GM18511 (cell line): ENCODE results near the gene GCDH.
"Not testable (repeated sequence)": the region's sequence is repeated elsewhere in the genome, so short reads cannot be mapped to it uniquely, and the experiment has no call there.

Experiments
- ATAC-seq: cut with Tn5 transposase; IDR thresholded peaks from one replicate; pipeline ENCODE4 v1.9.1; 2021; ENCODE audit warnings: mild to moderate bottlenecking, moderate library complexity; ENCODE audit not compliant: unreplicated experiment

The GCDH gene

DNA sequence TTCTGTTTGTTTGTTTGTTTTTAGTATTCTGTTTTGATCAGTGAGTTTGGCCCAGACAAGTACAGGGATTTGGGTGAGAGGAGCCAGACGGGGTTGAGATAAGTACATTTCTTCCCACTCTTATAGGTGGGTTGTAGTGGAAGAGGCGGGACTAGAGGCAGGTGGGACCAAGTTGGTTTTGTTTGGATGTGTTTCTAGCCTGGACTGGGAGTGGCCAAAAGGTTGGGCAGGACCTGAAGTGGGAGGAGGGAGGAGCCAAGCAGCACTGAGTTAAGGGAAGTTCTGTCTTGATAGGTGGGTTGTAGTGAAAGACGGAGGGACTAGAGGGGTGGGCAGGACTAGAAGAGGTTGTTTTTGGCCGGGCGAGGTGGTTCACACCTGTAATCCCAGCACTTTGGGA, 18.7 kb upstream of the GCDH start:
- no peak for ATAC-seq

DNA sequence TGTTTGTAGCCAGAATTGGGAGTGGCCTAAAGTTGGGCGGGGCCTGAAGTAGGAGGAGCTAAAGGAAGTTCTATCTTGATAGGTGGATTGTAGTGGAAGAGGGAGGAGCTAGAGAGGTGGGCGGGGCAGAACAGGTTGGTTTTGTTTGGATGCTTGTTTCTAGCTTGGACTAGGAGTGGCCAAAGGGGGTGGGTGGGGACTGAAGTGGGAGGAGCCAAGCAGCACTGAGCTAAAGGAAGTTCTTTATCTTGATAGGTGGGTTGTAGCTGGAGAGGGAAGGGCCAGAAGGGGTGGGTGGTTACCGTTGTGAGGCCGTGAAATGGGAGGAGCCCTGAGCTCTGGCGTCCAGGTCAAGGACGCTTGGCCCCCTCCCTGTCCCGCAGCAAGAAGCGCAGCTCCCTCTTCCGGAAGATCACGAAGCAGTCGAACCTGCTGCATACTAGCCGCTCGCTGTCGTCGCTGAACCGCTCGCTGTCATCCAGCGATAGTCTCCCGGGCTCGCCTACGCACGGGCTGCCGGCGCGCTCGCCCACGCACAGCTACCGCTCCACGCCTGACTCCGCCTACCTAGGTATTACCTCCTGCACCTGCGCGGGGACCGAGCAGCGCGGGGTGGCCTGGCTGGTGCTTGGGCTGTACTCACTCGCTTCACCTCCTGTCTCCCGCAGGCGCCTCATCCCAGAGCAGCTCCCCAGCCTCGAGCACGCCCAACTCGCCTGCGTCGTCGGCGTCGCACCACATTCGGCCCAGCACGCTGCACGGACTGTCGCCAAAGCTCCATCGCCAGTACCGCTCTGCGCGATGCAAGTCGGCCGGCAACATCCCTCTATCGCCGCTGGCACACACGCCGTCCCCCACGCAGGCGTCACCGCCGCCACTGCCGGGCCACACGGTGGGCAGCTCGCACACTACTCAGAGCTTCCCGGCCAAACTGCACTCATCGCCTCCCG, 17.7 kb upstream of the GCDH start:
- ATAC-seq, result no peak

DNA sequence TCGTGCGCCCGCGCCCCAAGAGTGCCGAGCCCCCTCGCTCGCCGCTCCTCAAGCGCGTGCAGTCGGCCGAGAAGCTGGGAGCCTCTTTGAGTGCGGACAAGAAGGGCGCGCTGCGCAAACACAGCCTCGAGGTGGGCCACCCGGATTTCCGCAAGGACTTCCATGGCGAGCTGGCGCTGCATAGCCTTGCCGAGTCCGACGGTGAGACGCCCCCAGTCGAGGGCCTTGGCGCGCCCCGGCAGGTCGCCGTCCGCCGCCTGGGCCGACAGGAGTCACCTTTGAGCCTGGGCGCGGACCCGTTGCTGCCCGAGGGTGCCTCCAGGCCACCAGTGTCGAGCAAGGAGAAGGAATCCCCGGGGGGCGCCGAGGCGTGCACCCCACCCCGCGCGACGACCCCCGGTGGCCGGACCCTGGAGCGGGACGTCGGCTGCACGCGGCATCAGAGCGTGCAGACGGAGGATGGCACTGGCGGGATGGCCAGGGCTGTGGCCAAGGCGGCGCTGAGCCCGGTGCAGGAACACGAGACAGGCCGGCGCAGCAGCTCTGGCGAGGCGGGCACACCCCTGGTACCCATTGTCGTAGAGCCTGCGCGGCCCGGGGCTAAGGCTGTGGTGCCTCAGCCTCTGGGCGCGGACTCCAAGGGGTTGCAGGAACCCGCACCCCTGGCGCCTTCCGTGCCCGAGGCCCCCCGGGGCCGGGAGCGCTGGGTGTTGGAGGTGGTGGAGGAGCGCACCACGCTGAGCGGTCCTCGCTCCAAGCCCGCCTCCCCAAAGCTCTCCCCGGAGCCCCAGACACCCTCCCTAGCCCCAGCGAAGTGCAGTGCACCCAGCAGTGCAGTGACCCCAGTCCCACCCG, 16.8 kb upstream of the GCDH start:
- ATAC-seq, result no peak

DNA sequence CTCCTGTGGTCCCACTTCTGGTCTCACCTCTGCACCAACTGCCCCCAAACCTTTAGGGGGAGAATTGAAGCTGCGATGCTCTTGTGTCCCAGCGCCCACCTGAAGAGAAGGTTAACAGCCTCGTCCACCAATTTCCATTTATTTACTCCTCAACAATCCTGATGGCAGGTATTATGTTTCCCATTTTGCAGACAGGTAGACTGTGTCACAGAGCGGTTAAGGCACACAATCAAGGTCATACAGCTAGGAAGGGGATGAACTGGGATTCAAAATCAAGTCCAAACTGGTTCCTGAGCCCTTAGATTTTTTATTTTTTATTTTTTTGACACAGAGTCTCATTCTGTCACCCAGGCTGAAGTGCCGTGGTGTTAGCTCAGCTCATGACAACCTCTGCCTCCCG, 15.9 kb upstream of the GCDH start:
- ATAC-seq, result no peak

DNA sequence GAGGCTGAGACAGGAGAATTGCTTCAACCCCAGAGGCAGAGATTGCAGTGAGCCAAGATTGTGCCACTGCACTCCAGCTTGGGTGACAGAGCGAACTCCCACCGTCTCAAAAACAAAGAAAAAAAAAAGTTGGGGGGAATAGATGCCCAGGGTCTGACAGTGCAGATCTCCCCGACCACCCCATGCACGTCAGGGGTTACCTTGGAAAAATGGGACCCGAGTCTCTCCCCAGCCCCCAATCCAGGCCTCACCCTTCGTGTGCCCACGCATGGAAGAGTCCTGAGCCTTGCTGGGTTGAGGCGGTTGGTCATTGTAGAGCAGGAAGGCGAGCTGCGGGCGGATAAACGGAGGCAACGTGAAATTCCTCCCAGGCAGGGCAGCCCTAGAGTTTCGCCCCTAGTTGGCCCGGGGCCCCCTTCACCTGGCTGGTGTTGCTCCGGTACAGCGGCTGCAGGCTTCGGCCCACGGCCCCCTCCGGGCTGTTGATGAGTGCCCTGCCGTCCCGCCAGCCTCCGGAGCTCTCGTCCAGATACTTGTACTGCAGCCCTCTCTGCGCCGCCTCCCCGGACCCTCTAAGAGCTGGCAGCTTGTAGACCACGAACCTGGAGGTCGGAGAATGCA, 10.3 kb upstream of the GCDH start:
- ATAC-seq, result peak; percentile 26

DNA sequence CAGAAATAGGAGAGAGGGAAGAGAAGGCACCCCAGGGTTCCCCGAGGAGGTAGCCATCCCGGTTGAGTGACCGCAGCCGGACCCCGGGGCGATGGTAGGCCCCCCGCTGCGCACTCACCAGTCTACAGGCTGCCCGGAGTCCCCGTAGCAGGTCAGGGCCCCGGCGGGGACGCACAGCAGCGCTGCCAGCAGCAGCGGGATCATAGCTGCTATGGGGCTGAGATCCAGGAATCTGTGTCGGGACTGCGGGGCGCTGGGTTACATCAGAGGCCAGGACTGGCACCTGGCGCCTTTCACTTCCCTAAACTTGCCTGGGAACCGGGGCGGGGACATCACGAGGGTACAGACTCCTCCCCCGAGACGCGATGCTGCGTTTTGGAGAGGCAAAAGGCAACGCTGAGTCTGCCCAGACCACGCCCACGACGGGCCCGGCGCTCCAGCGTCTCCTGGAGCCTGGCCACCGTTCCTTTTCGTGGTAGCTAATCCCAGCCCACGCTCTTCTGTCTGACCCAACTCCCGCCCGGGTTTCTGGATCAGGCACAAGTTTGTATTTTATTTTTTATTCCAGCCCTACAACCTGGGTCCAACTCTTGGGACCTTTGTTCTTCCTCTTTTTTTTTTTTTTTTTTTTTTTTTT, 9.7 kb upstream of the GCDH start, which contains the start of gene DNASE2:
Gene DNASE2 (minus strand): TSS at position 278 of the 637 bp plus-strand sequence. CDS start 74 bp downstream, at position 204.
- peak; percentile 89 for ATAC-seq

DNA sequence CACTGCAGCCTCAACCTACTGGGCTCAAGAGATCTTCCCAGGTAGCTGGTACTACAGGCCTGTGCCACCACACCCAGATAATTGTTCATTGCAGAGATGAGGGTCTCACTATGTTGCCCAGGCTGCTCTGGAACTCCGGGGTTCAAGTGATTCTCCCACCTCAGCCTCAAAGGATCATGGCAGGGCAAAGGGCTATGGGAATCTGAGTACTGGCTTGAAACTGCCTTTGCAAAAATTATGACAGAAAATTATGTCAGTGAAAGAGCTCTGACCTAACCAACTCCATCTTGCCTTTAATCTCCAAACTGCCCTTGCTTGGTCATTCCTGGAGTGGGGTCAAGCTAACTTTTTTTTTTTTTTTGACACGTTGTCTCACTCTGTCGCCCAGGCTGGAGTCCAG, 8.4 kb upstream of the GCDH start:
- no peak for ATAC-seq

DNA sequence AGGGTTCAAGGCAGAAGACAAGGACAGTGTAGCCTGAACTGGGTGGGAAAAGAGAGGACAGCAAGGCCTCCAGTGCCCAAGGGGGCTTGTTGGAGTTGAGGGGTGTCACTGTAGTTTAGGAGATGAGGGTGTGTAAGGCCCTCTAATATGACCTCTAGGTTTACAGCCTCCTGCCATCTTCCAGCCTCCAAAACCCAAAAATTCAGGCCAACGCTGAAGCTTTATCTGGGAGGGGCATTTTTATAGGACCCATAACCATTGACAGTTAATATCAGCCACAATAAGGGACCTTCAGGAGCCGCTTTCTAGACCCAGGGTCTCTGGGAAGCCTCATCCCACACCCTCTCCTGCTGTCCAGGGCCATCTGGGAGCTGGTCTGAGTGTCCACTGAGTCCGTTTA, 6.8 kb upstream of the GCDH start:
- no peak for ATAC-seq

DNA sequence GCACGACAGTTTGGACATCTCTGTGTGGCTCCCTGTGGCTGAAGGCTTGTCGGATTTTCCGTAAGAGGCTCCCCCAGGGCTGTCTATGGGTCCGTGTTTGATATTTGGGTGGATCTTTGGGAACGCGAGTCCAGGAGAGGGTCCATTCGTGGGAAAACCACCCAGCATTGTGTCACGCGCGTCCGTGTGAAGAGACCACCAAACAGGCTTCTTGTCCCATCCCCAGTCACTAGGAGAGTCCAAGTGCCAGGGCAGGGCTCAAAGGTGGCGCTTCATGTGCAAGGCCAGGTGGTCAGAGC, 6.4 kb upstream of the GCDH start:
- no peak for ATAC-seq

DNA sequence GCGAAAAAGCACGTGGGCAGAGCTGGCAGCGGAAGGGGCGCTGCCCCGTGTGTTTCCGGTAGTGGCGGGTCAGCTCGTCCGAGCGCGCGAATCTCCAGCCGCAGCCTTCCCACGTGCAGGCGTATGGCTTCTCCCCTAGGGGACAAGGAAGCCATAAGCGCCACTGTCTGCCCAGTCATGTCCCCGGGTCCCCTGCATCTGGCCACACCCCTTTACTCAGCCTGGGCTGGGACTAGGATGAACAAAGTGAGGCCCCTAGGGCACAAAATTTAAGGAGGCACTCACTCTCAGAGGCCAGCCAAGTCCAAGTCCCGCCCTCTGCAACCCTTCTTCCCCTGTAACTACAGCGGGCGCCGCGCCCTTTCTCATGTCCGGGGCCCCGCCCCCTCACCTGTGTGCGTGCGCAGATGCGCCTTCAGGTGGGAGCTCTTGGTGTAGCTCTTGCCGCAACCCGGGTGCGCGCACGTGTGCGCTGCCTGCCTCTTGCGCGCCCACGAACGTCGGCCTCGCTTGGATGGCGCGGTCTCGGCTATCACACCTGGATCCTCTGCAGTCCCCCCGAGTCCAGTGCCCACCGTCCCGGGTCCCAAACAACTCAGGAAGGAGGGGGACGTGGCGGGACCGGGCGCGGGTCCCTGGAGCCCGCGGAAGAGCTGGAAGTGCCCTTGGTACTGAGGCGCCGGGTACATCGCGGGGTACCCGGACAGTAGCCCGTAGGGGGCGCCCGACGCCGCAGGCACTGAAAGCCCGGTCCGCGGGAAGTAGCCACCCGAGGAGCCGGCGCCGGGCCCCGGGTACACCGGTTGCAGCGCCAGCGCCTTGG, 5.8 kb upstream of the GCDH start:
- no peak for ATAC-seq

DNA sequence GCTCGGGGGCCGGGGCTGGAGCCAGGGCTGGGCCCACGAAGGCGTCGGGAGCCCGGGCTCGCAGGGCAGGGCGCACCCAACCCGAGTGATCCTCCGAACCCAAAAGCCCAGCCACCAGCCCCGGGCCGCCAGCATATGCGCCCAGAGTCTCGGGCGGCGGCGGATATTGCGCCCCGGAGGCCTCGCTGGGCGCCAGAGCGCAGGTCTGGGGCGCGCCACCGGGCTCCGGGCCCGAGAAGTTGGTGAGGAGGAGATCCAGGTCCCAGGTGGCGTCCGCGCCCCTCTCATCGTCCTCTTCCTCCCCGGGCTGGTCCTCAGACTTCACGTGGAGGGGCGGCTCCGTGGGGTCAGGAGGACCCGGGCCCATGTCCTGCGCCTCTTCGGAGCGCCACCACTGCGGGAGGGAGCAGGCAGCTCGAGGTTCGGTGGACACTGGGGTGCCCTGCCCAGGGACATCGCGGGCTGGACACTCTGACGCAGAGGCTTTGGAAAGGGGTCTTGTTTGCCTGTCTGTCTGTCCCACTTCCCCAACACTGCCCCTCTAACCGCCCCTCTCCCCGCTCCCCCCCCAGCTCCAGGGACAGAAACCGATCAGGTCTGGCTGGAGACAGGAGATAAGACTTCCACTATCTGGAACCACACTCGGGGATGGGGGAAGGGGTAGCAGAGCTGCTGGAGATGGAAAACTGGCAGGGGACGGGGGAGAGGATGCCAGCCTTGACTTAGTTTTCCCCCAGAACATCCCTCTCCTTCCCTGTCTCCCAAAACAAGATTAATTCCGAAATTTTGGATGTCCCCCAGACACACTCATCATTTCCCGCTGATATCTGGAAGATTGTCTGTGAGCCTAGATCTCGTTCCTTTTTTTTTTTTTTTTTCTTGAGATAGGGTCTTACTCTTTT, 5.0 kb upstream of the GCDH start:
- no peak for ATAC-seq

DNA sequence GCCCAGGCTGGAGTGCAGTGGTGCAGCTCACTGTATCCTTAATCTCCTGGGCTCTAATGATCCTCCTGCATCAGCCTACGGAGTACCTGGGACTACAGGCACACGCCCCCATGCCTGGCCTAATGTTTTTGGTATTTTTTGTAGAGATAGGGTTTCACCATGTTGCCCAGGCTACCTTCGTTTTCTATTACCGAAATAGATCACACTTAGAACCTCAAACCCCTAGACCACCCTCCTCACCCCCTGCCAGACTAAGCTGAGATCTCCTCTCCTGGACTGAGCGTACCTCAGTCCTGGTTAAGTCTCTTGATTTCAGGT, 4.3 kb upstream of the GCDH start:
- ATAC-seq, result no peak

DNA sequence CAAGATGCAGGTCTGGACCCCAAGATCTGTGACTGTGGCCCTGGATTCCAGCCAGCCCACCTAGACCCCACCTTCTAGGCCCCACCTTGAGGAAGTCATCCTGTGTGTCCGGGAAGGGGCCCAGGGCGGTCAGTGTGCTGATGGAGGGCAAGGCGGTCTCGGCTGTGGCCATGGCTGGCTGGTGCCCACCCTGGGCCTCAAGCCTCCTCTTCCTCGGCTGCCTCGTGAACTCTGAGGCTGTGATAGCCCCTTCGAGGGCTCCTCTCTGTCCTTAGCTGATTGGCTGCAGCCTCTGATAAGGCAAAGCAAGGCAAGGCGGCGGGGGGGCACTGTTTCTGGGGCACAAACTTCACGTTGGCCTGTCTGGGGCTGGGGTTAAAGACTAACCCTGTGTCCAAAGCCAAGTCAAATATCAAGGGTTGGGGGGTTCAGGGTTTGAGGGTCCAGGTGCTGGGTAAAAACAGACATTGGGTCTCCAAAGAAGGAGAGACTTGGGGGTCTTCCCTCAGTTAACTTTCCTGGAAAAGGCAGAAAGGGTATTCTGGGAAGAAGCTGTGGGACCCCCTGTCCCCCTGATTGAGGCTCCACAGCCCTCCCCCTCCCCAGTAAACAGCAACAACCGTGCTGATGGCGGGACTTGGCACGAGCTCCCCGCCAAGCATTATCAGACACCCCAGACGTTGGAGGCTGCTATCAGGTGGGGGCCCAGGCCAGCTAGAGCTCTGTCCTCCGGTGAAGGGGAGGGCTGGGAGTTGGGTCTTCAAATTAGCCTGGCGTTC, 3.8 kb upstream of the GCDH start, which contains the start of gene KLF1:
Gene KLF1 (minus strand): TSS at position 233 of the 779 bp plus-strand sequence. CDS start 61 bp downstream, at position 172.
- no peak for ATAC-seq

DNA sequence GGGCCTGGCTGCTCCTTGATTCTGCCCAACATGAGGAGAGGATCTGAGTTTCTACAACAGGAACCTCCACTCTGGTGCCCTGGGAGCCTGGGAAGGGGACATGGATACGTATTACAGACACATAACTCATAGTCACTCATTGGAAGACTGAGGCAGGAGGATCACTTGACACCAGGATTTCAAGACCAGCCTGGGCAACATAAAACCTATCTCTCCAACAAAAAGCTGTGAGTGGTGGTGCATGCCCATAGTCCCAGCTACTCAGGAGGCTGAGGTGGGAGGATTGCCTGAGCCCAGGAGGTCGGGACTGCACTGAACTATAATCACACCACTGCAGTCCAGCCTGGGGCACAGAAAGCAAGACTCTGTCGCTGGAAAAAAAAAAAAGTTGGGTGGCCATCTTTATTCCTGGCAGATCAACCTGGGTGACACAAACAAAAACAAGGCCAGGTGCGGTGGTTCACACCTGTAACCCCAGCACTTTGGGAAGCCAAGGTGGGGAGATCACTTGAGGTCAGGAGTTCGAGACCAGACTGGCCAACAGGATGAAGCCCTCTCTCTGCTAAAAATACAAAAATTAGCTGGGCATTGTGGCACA, 2.9 kb upstream of the GCDH start:
- ATAC-seq, result no peak

DNA sequence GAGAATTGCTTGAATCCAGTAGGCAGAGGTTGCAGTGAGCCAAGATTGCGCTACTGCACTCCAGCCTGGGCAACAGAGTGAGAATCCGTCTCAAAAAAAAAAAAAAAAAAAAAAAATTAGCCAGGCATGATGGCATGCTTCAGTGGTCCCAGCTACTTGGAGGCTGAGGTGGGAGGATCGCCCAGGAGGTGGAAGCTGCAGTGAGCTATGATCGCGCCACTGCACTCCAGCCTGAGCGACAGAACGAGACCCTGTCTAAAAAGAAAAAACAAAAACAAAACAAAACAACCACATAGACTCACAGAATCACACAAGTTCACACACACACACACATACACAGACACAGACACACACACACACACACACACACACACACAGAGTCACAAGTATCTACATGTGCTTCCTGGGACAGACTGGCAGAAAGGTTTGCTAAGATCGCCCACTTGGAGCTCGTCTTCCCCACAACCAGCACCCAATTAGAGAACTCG, 617 bp upstream of the GCDH start:
- ATAC-seq, result not testable (repeated sequence)

DNA sequence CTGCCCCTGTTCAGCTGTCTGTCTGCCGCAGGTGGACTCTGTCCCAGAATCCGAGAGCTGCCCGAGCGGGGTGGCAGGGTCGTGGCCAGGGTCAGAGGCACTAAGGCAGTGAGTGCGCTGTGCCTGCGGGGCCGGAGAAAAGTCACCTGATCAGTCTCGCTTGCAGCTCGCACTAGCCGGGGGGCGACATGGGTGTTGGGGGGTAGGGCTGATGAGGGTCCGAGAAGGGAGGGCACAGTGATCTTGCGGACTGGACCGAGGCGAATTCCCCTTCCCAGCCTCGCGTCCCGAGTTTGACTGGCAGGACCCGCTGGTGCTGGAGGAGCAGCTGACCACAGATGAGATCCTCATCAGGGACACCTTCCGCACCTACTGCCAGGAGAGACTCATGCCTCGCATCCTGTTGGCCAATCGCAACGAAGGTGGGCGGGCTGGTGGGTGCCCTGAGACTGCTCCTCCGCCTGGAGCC, 627 bp downstream of the GCDH start:
- no peak for ATAC-seq

DNA sequence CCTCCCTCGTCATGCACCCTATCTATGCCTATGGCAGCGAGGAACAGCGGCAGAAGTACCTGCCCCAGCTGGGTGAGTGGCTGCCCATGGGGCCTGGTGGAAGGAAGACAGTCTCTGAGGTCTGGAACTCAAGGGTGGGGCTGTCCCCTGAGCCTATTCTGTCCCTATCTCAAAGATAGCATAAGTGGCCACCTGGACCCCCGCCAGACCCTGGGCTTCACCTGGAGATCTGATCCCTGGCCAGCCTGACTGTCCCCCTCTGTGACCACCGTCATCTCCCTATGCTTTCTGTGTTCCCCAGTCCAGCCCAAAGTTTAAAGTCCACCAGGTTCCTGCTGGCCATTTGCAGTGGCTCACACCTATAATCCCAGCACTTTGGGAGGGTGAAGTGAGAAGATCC, 2.6 kb downstream of the GCDH start:
- no peak for ATAC-seq

DNA sequence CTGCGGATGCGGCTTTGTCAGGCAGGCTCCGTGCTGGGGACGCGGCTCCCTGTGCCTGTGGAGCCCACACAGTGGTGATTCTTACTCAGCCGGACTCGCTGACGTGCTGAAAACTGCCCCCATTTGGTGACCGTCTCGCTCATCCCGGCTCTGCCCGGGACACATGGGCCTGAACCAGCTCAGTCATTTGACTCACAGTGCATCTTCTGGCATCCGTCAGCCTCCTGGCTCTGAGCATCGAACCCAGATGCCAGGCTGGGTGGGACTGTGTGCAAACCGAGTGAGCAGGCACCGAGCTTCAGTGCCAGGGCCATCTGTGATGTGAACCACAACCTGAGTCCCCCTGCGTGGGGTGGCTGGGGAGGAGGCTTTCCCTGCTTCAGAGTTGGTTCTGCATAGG, 5.5 kb downstream of the GCDH start:
- ATAC-seq, result no peak
